Esophagus muscularis mucosa (tissue), 4 donors: Measurements from ENCODE around the gene PCNT. TPM values are rescaled to one million over a fixed set of nuclear protein-coding genes. Genes with fewer than 3 reads are reported as not detected.

Source experiments
- DNase-seq: peaks from one replicate; pipeline ENCODE4 v3.0.0-alpha.2; 2017; ENCODE audit errors: extremely low spot score
- H3K27ac ChIP-seq, 4 donors: fragments of 200-600 bp; sonication (generic); replicated peaks in 1 of 4; 1 replicate in 3 of 4; 2 replicates in 1 of 4; pipeline ENCODE4 v1.5.1; 2016 to 2019; ENCODE audit warnings: mild to moderate bottlenecking in 1 of 4
- H3K27me3 ChIP-seq, 4 donors: fragments of 200-600 bp; sonication (generic); one replicate each; pipeline versions ENCODE4 v1.5.1 to v1.6.0; 2016 to 2019
- H3K36me3 ChIP-seq, 4 donors: fragments of 200-600 bp; sonication (generic); one replicate each; pipeline ENCODE4 v1.5.1; 2016 to 2019
- H3K4me1 ChIP-seq, 4 donors: fragments of 200-600 bp; sonication (generic); one replicate each; pipeline ENCODE4 v1.5.1; 2016 to 2019
- H3K4me3 ChIP-seq, 4 donors: fragments of 200-600 bp; sonication (generic); 1 replicate in 2 of 4; 2 replicates in 2 of 4; pipeline ENCODE4 v1.5.1; 2016 to 2019; ENCODE audit warnings: mild to moderate bottlenecking in 4 of 4, moderate library complexity in 1 of 4
- H3K9me3 ChIP-seq, 4 donors: fragments of 200-600 bp; sonication (generic); 1 replicate in 3 of 4; 2 replicates in 1 of 4; pipeline ENCODE4 v1.5.1; 2016 to 2019
- EP300 ChIP-seq: sonication (generic); formaldehyde crosslinking; IDR thresholded peaks from one replicate; pipeline ENCODE4 v1.6.1; 2017; ENCODE audit warnings: antibody characterized with exemption
- POLR2A ChIP-seq: fragments of 450-650 bp; IDR thresholded peaks from one replicate; pipeline ENCODE4 v1.6.1; 2017; ENCODE audit warnings: antibody characterized with exemption, moderate library complexity, mild to moderate bottlenecking, low read depth
- POLR2AphosphoS5 ChIP-seq, 2 donors: sonication (generic); formaldehyde crosslinking; IDR thresholded peaks; one replicate each; pipeline ENCODE4 v1.6.1; 2017; ENCODE audit warnings: antibody characterized with exemption in 2 of 2
- WGBS: methylation state at CpG from one replicate; pipeline ENCODE4 v1.1.5; 2018; 5-methylcytosine and 5-hydroxymethylcytosine counted together
- intact Hi-C: fragments of 100-400 bp; cut with DNase I; formaldehyde crosslinking; loops from one replicate; pipeline ENCODE4 v1.15.1; 2023
- total RNA-seq, 4 donors: library from RNA; depleted of rRNA; stranded (reverse); fragments of >200 nt; gene quantifications; one replicate each; pipeline versions ENCODE4 v1.1.0 to v1.2.1, GENCODE V29; 2016
- TF ChIP-seq, protein P1 (sequence below), 3 experiments: fragments of 200-600 bp in 2 of 3; fragments of 450-650 bp in 1 of 3; sonication (generic) in 2 of 3; IDR thresholded peaks; one replicate each; pipeline ENCODE4 v1.5.1; 2017 to 2019; ENCODE audit warnings: antibody characterized with exemption in 3 of 3, mild to moderate bottlenecking in 2 of 3, moderate library complexity in 1 of 3

Gene PCNT
- total RNA-seq, 4 donors from 2014 or later, result 21.2 to 35.1 (median 24.7) TPM

DNA sequence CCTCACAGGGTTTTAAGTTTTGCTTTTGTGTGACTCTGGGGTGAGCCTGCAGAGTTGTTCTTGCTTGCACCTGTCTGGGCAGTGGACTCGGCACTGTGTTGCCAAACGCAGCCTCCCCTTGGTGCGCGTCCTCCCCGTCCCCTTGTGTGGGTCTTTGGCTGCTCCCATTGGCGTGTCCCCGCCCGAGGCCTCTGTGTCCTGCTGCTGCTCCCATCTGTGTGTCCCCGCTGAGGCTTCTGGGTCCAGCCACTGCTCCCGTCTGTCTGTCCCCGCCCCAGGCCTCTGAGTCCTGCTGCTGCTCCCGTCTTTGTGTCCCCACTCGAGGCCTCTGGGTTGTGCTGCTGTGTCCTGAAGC lies 62.8 kb downstream of the PCNT start:
- H3K4me1 ChIP-seq, result no peaks in the 10 kb centered on the region
- 100% methylated on average over 8 of the region's 13 CpGs for WGBS
- H3K27me3 ChIP-seq, result no peaks in the 10 kb centered on the region
- H3K9me3 ChIP-seq, result no peaks in the 10 kb centered on the region
- intact Hi-C loops, result no loop called here
- TF ChIP-seq POLR2A, result no peak
- TF ChIP-seq EP300, result no peak
- TF ChIP-seq, protein P1, sequence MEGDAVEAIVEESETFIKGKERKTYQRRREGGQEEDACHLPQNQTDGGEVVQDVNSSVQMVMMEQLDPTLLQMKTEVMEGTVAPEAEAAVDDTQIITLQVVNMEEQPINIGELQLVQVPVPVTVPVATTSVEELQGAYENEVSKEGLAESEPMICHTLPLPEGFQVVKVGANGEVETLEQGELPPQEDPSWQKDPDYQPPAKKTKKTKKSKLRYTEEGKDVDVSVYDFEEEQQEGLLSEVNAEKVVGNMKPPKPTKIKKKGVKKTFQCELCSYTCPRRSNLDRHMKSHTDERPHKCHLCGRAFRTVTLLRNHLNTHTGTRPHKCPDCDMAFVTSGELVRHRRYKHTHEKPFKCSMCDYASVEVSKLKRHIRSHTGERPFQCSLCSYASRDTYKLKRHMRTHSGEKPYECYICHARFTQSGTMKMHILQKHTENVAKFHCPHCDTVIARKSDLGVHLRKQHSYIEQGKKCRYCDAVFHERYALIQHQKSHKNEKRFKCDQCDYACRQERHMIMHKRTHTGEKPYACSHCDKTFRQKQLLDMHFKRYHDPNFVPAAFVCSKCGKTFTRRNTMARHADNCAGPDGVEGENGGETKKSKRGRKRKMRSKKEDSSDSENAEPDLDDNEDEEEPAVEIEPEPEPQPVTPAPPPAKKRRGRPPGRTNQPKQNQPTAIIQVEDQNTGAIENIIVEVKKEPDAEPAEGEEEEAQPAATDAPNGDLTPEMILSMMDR (IDR thresholded peaks at IDR 0.05), result no peak
- no peak for TF ChIP-seq POLR2AphosphoS5 (IDR thresholded peaks at IDR 0.05)
- H3K36me3 ChIP-seq, result peaks cover 22 to 83% (median 75%) of the 10 kb centered on the region in 4 donors
- no peak overlapping the region for H3K27ac ChIP-seq
- DNase-seq, result no peak
- H3K4me3 ChIP-seq, result no peak overlapping the region

DNA sequence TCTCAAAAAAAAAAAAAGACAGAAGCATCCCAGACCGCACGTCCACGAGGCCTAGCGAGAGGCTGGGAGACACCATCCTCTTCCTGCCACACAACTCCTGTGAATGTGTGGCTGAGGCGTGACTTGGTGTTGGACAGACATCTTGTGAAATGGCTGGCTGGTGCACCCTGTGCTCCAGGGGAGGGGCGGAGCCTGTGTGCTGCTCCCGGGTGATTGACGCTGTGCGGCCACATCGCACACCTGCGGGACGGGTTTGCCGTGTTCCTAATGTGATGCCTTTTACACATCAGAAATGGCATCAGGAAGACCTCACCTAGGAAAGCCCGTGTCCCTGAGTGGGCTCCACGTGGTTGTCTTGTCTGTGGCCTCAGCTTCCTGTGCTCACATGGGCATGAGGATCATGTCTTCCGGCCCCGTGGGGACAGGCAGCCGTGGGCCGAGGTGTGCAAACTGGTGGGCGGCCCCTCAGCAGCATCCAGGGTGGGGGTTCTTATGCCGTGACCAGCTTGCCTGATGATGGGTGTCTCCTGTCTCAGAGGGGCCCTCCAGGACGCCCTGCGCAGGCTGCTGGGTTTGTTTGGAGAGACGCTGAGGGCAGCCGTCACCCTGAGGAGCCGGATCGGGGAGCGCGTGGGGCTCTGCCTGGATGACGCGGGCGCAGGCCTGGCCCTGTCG lies 64.4 kb downstream of the PCNT start:
- H3K4me1 ChIP-seq, result peaks cover 2 to 12% (median 11%) of the 10 kb centered on the region in 4 donors
- no peak for TF ChIP-seq POLR2AphosphoS5 (IDR thresholded peaks at IDR 0.05)
- no peak for TF ChIP-seq EP300
- TF ChIP-seq POLR2A, result no peak
- TF ChIP-seq, protein P1 (IDR thresholded peaks at IDR 0.05), result no peak
- DNase-seq, result no peak
- no peaks in the 10 kb centered on the region for H3K9me3 ChIP-seq
- peaks cover 22 to 89% (median 78%) of the 10 kb centered on the region in 4 donors for H3K36me3 ChIP-seq
- H3K27me3 ChIP-seq, result no peaks in the 10 kb centered on the region
- intact Hi-C loops, result no loop called here
- H3K4me3 ChIP-seq, result no peak overlapping the region
- no peak overlapping the region for H3K27ac ChIP-seq
- 93% methylated on average over 26 of the region's 33 CpGs for WGBS

DNA sequence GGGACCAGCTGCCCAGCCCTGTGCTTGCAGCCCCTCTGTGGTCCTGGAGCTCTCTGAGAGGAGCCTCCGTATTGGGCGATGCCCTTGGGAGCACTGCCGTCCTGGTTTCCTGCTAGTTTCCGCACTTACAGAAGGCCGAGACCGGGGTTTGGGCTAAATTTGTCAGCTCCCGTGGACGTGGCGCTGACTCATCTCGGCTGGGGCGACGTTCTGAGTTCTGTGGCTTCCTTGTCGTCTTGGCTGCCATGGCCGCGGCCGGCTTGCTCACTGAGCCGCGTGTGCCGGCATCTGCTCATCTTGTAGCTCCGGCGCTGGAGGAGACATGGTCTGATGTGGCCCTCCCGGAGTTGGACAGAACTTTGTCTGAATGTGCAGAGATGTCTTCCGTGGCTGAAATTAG lies 64.9 kb downstream of the PCNT start:
- no peak for DNase-seq
- no peaks in the 10 kb centered on the region for H3K27me3 ChIP-seq
- no peak for TF ChIP-seq POLR2A
- TF ChIP-seq, protein P1 (IDR thresholded peaks at IDR 0.05), result no peak
- no peak for TF ChIP-seq POLR2AphosphoS5 (IDR thresholded peaks at IDR 0.05)
- TF ChIP-seq EP300, result no peak
- peaks cover 22 to 94% (median 81%) of the 10 kb centered on the region in 4 donors for H3K36me3 ChIP-seq
- no peak overlapping the region for H3K4me3 ChIP-seq
- 94% methylated on average over 18 of the region's 23 CpGs for WGBS
- no peak overlapping the region for H3K27ac ChIP-seq
- intact Hi-C loops, result no loop called here
- no peaks in the 10 kb centered on the region for H3K9me3 ChIP-seq
- peaks cover 2 to 18% (median 15%) of the 10 kb centered on the region in 4 donors for H3K4me1 ChIP-seq

DNA sequence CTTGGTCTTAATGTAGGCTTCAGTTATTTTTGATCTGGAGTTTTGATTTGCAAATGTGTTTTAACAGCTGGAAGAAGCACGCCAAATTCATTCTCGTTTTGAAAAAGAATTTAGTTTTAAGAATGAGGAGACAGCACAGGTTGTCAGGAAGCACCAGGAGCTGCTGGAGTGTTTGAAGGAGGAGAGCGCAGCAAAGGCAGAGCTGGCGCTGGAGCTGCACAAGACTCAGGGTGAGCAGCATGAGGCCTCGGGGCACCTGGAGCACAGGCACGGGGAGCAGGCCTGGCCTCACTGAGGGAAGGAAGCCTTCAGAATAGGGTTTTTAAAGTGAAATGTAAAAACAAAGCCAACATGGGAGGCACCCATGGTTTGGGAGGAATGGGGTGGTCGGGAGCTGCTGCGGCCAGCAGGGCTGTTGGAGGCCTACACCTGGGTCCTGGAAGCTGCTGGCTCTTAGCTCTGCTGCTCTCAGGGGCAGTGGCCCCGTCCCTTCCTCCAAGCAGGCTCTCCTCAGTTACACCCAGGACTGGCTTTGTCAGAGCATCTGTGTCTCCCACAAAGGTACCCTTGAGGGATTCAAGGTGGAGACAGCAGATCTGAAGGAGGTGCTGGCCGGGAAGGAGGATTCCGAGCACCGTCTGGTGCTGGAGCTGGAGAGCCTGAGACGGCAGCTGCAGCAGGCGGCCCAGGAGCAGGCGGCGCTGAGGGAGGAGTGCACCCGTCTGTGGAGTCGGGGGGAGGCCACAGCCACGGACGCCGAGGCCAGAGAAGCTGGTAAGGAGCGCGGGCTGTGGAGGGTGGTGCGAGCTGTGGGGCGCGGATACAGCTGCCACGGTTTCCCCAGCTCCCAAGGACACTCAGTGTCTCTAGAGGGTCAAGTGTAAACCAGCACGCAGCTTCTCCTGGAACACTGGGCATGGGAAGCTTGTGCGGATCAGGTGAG lies 66.9 kb downstream of the PCNT start:
- Histone ChIP-seq H3K36me3 (peaks cover 20 to 91% (median 81%) of the 10 kb centered on the region in 4 donors), H3K27ac (no peak overlapping the region), H3K4me1 (peaks cover 2 to 19% (median 15%) of the 10 kb centered on the region in 4 donors), H3K27me3 (no peaks in the 10 kb centered on the region), H3K4me3 (no peak overlapping the region), H3K9me3 (no peaks in the 10 kb centered on the region)
- WGBS, result 91% methylated on average over 28 of the region's 29 CpGs
- no peak for TF ChIP-seq EP300
- TF ChIP-seq POLR2AphosphoS5 (IDR thresholded peaks at IDR 0.05), result no peak
- TF ChIP-seq POLR2A, result no peak
- TF ChIP-seq, protein P1 (IDR thresholded peaks at IDR 0.05), result no peak
- intact Hi-C loops, result no loop called here
- DNase-seq, result no peak
